ENCODE measurements around the gene DPM3. TPM values are rescaled to one million over a fixed set of nuclear protein-coding genes. Genes with fewer than 3 reads are reported as not detected.

DPM3 gene
- total and polyA plus RNA-seq, 2 of the 13 experiments (the other 11 are each of a cell fraction or from before 2014, with no cell fraction given) = 23.2 to 53.4 TPM

DNA sequence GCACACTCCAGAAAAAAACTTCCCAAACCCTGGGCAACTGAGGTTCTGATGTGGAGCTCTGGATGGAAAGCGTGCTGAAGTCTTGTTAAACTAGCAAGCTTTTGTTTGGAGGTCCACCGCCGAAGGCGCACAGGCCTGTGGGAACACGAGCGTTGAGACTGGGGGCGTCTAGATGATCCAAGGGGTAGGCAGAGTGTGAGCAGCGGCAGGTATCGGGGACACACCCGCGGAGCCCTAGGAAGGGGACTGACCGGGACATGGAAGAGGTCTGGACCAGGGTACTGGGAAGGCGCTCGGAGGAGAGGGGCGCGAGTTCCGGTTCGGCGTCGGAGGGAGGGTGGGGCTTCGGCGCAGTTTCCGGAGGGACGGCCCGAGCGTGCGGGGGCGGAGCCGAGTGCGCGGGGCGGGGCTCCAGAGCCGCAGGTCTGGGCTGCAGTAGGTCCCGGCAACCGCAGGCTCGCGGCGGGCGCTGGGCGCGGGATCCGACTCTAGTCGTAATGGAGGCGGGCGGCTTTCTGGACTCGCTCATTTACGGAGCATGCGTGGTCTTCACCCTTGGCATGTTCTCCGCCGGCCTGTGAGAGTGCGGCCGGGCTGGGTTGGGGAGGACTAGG is 4.8 kb downstream of the DPM3 start, which contains the start of gene SLC50A1 (continued):
- no peak; the same call in 1 of the 2 replicates for TF ChIP-seq DZIP1 (CRISPR knock-in tag; IDR thresholded peaks at IDR 0.05)
- no peak for TF ChIP-seq ZMYM3 (CRISPR knock-in tag; IDR thresholded peaks at IDR 0.05)
- no peak for TF ChIP-seq ZNF644 (CRISPR knock-in tag; IDR thresholded peaks at IDR 0.05; ENCODE audit: low read depth)
- no peak for TF ChIP-seq ZNF281 (CRISPR knock-in tag; IDR thresholded peaks at IDR 0.05; ENCODE audit: borderline replicate concordance)
- TF ChIP-seq ZC3H13 (CRISPR knock-in tag; IDR thresholded peaks at IDR 0.05) = peak; percentile 99
- TF ChIP-seq, protein P1, sequence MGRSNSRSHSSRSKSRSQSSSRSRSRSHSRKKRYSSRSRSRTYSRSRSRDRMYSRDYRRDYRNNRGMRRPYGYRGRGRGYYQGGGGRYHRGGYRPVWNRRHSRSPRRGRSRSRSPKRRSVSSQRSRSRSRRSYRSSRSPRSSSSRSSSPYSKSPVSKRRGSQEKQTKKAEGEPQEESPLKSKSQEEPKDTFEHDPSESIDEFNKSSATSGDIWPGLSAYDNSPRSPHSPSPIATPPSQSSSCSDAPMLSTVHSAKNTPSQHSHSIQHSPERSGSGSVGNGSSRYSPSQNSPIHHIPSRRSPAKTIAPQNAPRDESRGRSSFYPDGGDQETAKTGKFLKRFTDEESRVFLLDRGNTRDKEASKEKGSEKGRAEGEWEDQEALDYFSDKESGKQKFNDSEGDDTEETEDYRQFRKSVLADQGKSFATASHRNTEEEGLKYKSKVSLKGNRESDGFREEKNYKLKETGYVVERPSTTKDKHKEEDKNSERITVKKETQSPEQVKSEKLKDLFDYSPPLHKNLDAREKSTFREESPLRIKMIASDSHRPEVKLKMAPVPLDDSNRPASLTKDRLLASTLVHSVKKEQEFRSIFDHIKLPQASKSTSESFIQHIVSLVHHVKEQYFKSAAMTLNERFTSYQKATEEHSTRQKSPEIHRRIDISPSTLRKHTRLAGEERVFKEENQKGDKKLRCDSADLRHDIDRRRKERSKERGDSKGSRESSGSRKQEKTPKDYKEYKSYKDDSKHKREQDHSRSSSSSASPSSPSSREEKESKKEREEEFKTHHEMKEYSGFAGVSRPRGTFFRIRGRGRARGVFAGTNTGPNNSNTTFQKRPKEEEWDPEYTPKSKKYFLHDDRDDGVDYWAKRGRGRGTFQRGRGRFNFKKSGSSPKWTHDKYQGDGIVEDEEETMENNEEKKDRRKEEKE (IDR thresholded peaks at IDR 0.05) = no peak
- TF ChIP-seq CC2D1A (CRISPR knock-in tag; IDR thresholded peaks at IDR 0.05) = no peak
- no peak; the same call in 1 of the 2 replicates for TF ChIP-seq ZNF746 (CRISPR knock-in tag; IDR thresholded peaks at IDR 0.05)
- TF ChIP-seq CENPT (CRISPR knock-in tag; IDR thresholded peaks at IDR 0.05; ENCODE audit: low read depth) = no peak
- TF ChIP-seq ZNF232 (CRISPR knock-in tag; IDR thresholded peaks at IDR 0.05; ENCODE audit: borderline replicate concordance) = no peak; the same call in 1 of the 2 replicates
- no peak for TF ChIP-seq EEA1 (CRISPR knock-in tag; IDR thresholded peaks at IDR 0.05; ENCODE audit: borderline replicate concordance)
- no peak for TF ChIP-seq FOXM1 (CRISPR knock-in tag; IDR thresholded peaks at IDR 0.05)
- TF ChIP-seq CEBPG (CRISPR knock-in tag; IDR thresholded peaks at IDR 0.05) = peak; percentile 11; the same call in 1 of the 2 replicates
- TF ChIP-seq TSC22D2 (CRISPR knock-in tag; IDR thresholded peaks at IDR 0.05; ENCODE audit: borderline replicate concordance) = no peak
- 0 out of 2 replicates have a peak, but pooled peaks have one; percentile 16 for TF ChIP-seq ZNF766 (CRISPR knock-in tag; IDR thresholded peaks at IDR 0.05; ENCODE audit: borderline replicate concordance)
- TF ChIP-seq ZFP37 (CRISPR knock-in tag; IDR thresholded peaks at IDR 0.05; ENCODE audit: borderline replicate concordance) = no peak; the same call in 1 of the 2 replicates
- TF ChIP-seq CAMTA2 (CRISPR knock-in tag; IDR thresholded peaks at IDR 0.05; ENCODE audit: borderline replicate concordance) = no peak
- no peak for TF ChIP-seq TEAD3 (CRISPR knock-in tag; optimal IDR thresholded peaks at IDR 0.05; ENCODE audit: borderline replicate concordance)
- TF ChIP-seq ZNF792 (CRISPR knock-in tag; IDR thresholded peaks at IDR 0.05) = no peak
- TF ChIP-seq, protein P2, sequence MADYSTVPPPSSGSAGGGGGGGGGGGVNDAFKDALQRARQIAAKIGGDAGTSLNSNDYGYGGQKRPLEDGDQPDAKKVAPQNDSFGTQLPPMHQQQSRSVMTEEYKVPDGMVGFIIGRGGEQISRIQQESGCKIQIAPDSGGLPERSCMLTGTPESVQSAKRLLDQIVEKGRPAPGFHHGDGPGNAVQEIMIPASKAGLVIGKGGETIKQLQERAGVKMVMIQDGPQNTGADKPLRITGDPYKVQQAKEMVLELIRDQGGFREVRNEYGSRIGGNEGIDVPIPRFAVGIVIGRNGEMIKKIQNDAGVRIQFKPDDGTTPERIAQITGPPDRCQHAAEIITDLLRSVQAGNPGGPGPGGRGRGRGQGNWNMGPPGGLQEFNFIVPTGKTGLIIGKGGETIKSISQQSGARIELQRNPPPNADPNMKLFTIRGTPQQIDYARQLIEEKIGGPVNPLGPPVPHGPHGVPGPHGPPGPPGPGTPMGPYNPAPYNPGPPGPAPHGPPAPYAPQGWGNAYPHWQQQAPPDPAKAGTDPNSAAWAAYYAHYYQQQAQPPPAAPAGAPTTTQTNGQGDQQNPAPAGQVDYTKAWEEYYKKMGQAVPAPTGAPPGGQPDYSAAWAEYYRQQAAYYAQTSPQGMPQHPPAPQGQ (CRISPR knock-in tag; IDR thresholded peaks at IDR 0.05; ENCODE audit: borderline replicate concordance) = peak; percentile 94
